HepG2 (cell line): ENCODE data around the gene PIGX. TPM values are rescaled to one million over a fixed set of nuclear protein-coding genes. Genes with fewer than 3 reads are reported as not detected.

ENCODE experiments used
- ATAC-seq: fragments of 200-7000 bp; cut with Tn5 transposase; 3 replicates; pipeline ENCODE4 v1.9.1; 2020; ENCODE audit warnings: mild to moderate bottlenecking, moderate library complexity
- BruUV-seq: library from RNA; stranded (reverse); fragments of 400-500 nt; replicated peaks from 2 replicates; lab custom pipeline; 2021; lab: Mats Ljungman, UMichigan
- CTCF ChIA-PET: fragments of 300-600 bp; formaldehyde crosslinking; extraction: SDS; loops from one replicate; lab custom pipeline; 2021; ENCODE audit warnings: low total read pairs, inconsistent platforms, low intra/inter-chr PET ratio; lab: Yijun Ruan, JAX
- POLR2A ChIA-PET: fragments of 350-600 bp; sonication (Branson Sonifier 250); formaldehyde crosslinking; loops from one replicate; lab custom pipeline; 2020; ENCODE audit warnings: antibody characterized with exemption, inconsistent platforms; lab: Yijun Ruan, JAX
- DNase-seq: peaks from one replicate; pipeline ENCODE4 v3.0.0-alpha.2; 2015; ENCODE audit warnings: low spot score
- FAIRE-seq: peaks from 3 replicates; lab custom pipeline; 2011; peaks lifted over from hg19 to GRCh38; lab: Jason Lieb, UNC
- H2AFZ ChIP-seq: one replicate; pipeline ENCODE4 v1.6.1; 2011; ENCODE audit warnings: low read length, inconsistent platforms
- H3K27ac ChIP-seq: fragments of 300-600 bp; 3 replicates; pipeline ENCODE4 v1.8.0; 2011; ENCODE audit warnings: mixed run types, mild to moderate bottlenecking, mixed read lengths, low read length, inconsistent platforms; ENCODE audit not compliant: insufficient read depth; ENCODE audit errors: extremely low read length
- H3K27me3 ChIP-seq, 2 experiments: fragments of 200-600 bp in 1 of 2; 2 replicates in 1 of 2; 3 replicates in 1 of 2; pipeline versions ENCODE4 v1.6.0 to v1.8.0; 2011; ENCODE audit warnings: low read length in 2 of 2, mild to moderate bottlenecking in 2 of 2, moderate library complexity in 2 of 2, inconsistent platforms in 1 of 2; ENCODE audit not compliant: insufficient read depth in 2 of 2, control insufficient read depth in 1 of 2
- H3K36me3 ChIP-seq, 2 experiments: fragments of 200-600 bp in 1 of 2; replicated peaks in 1 of 2; 2 replicates in 1 of 2; 3 replicates in 1 of 2; pipeline versions ENCODE4 v1.5.1 to v1.8.0; 2011; ENCODE audit warnings: low read length in 2 of 2, inconsistent platforms in 1 of 2; ENCODE audit not compliant: insufficient read depth in 2 of 2, control insufficient read depth in 1 of 2
- H3K4me1 ChIP-seq: 2 replicates; pipeline ENCODE4 v1.5.1; 2012; ENCODE audit warnings: low read length, inconsistent platforms; ENCODE audit not compliant: insufficient read depth
- H3K4me2 ChIP-seq: 2 replicates; pipeline ENCODE4 v1.6.0; 2011; ENCODE audit warnings: low read depth, low read length, inconsistent platforms
- H3K4me3 ChIP-seq, 3 experiments: fragments of 200-600 bp in 1 of 3; sonication (generic), shearing (Covaris generic) in 1 of 3; replicated peaks in 1 of 3; 2 replicates each; pipeline ENCODE4 v1.5.1; 2011 to 2016; ENCODE audit warnings: low read length in 3 of 3, inconsistent platforms in 2 of 3, low read depth in 2 of 3, mild to moderate bottlenecking in 2 of 3, control low read depth in 1 of 3, mixed read lengths in 1 of 3; ENCODE audit not compliant: insufficient read depth in 1 of 3
- H3K79me2 ChIP-seq: one replicate; pipeline ENCODE4 v1.6.1; 2011; ENCODE audit warnings: low read length, inconsistent platforms; ENCODE audit not compliant: insufficient read depth
- H3K9ac ChIP-seq: 2 replicates; pipeline ENCODE4 v1.6.0; 2011; ENCODE audit warnings: mild to moderate bottlenecking, low read depth, low read length, inconsistent platforms; ENCODE audit not compliant: insufficient read depth
- H3K9me3 ChIP-seq: 2 replicates; pipeline ENCODE4 v1.5.1; 2012; ENCODE audit warnings: mild to moderate bottlenecking, low read length
- H4K20me1 ChIP-seq: 2 replicates; pipeline ENCODE4 v1.6.0; 2011; ENCODE audit warnings: inconsistent platforms, mild to moderate bottlenecking, low read length, moderate library complexity; ENCODE audit not compliant: insufficient read depth
- KAT2B ChIP-seq: fragments of 150-350 bp; IDR thresholded peaks from 2 replicates; pipeline ENCODE4 v1.6.1; 2014; ENCODE audit warnings: low read depth, low read length, borderline replicate concordance
- SMC3 ChIP-seq: IDR thresholded peaks from 2 replicates; pipeline ENCODE4 v1.6.1; 2011; ENCODE audit warnings: low read length, improper control_type of control experiment
- ZNF317 ChIP-seq: sonication (generic); formaldehyde crosslinking; IDR thresholded peaks from 2 replicates; pipeline ENCODE4 v1.5.0; 2020; ENCODE audit warnings: mild to moderate bottlenecking, missing genetic modification reagents
- WGBS: methylation state at CpG from one replicate; pipeline ENCODE4 v1.1.6; 2017; ENCODE audit warnings: low lambda C conversion rate; 5-methylcytosine and 5-hydroxymethylcytosine counted together
- in situ Hi-C: cut with HindIII; loops from 2 replicates; pipeline ENCODE4 v1.10.0; 2017; ENCODE audit warnings: low pct_unique_long_range_greater_than_20kb; ENCODE audit not compliant: extremely low pct_ligation_motif_present
- intact Hi-C: fragments of 100-400 bp; cut with micrococcal nuclease; formaldehyde crosslinking; loops from one replicate; pipeline ENCODE4 v1.10.0; 2022; ENCODE audit not compliant: unreplicated experiment
- polyA plus RNA-seq, 8 experiments: library from polyadenylated mRNA; depleted of rRNA in 3 of 8; stranded (reverse) in 7 of 8; unstranded in 1 of 8; fragments of >200 nt; fragmentation: Illumina TruSeq in 4 of 8; extraction: Trizol in 4 of 8; gene quantifications; 2 replicates each; pipeline versions ENCODE4 v1.2.1 to v1.2.3, GENCODE V29; 2011 to 2016; ENCODE audit warnings: low read depth in 4 of 8, missing spikeins in 1 of 8, mixed read lengths in 1 of 8; ENCODE audit not compliant: insufficient read depth in 1 of 8
- total RNA-seq, 5 experiments: library from RNA; depleted of rRNA; stranded (reverse); fragments of >200 nt; fragmentation: Illumina TruSeq; extraction: Trizol; gene quantifications; 2 replicates each; pipeline ENCODE4 v1.2.3, GENCODE V29; 2016; ENCODE audit warnings: low read depth in 1 of 5
- TF ChIP-seq, protein P1 (sequence below): sonication (generic); formaldehyde crosslinking; IDR thresholded peaks from 2 replicates; pipeline ENCODE4 v1.4.0; 2020; ENCODE audit warnings: low read depth, mild to moderate bottlenecking, missing genetic modification reagents
- TF ChIP-seq, protein P2 (sequence below): sonication (generic); formaldehyde crosslinking; IDR thresholded peaks from 2 replicates; pipeline ENCODE4 v1.4.0; 2020; ENCODE audit warnings: missing genetic modification reagents
- TF ChIP-seq, protein P3 (sequence below): IDR thresholded peaks from 2 replicates; pipeline ENCODE4 v1.6.1; 2016; ENCODE audit warnings: mild to moderate bottlenecking

The PIGX gene
- total and polyA plus RNA-seq, 2 of the 13 experiments (the other 11 are each of a cell fraction or from before 2014, with no cell fraction given) = 13.2 to 21.3 TPM

DNA sequence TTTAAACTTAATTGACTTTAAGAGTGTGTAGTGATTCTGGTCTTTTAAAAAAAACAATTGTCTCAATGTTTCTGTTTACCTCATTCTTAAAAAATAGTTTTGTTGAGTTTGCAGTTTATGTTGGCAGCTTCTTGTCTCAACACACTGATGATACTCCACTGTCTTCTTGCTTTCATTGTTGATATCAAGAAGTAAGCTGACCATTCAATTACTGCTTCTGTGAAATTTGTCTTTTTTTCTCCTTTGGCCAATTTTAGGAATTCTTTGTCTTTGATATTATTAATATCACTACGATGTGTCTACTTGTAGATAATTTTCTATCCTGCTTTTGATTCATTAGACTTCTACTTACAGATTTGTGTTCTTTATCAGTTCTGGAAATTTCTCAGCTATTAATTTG, 58.9 kb downstream of the PIGX start:
- no peaks in the 10 kb centered on the region for H3K9me3 ChIP-seq
- in situ Hi-C loops (no loop called here), intact Hi-C loops (no loop called here)
- H3K4me1 ChIP-seq = peaks cover 47% of the 10 kb centered on the region
- H3K79me2 ChIP-seq = peaks cover 88% of the 10 kb centered on the region
- H3K36me3 ChIP-seq = peaks cover 0 to 1% of the 10 kb centered on the region in 2 experiments; a peak in 1 of 5 replicates
- H2AFZ ChIP-seq = no peak overlapping the region
- H3K4me3 ChIP-seq = no peak overlapping the region
- ATAC-seq (no peak), FAIRE-seq (no peak), DNase-seq (no peak)
- TF ChIP-seq ZNF317 = peak; percentile 83
- TF ChIP-seq, protein P1, sequence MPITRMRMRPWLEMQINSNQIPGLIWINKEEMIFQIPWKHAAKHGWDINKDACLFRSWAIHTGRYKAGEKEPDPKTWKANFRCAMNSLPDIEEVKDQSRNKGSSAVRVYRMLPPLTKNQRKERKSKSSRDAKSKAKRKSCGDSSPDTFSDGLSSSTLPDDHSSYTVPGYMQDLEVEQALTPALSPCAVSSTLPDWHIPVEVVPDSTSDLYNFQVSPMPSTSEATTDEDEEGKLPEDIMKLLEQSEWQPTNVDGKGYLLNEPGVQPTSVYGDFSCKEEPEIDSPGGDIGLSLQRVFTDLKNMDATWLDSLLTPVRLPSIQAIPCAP (CRISPR knock-in tag) = no peak
- TF ChIP-seq, protein P2, sequence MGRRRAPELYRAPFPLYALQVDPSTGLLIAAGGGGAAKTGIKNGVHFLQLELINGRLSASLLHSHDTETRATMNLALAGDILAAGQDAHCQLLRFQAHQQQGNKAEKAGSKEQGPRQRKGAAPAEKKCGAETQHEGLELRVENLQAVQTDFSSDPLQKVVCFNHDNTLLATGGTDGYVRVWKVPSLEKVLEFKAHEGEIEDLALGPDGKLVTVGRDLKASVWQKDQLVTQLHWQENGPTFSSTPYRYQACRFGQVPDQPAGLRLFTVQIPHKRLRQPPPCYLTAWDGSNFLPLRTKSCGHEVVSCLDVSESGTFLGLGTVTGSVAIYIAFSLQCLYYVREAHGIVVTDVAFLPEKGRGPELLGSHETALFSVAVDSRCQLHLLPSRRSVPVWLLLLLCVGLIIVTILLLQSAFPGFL (CRISPR knock-in tag) = no peak
- no peak for TF ChIP-seq KAT2B
- no peak for TF ChIP-seq SMC3
- TF ChIP-seq, protein P3, sequence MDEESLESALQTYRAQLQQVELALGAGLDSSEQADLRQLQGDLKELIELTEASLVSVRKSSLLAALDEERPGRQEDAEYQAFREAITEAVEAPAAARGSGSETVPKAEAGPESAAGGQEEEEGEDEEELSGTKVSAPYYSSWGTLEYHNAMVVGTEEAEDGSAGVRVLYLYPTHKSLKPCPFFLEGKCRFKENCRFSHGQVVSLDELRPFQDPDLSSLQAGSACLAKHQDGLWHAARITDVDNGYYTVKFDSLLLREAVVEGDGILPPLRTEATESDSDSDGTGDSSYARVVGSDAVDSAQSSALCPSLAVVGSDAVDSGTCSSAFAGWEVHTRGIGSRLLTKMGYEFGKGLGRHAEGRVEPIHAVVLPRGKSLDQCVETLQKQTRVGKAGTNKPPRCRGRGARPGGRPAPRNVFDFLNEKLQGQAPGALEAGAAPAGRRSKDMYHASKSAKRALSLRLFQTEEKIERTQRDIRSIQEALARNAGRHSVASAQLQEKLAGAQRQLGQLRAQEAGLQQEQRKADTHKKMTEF (CRISPR knock-in tag) = no peak
- ChIA-PET POLR2A (no interaction called here), CTCF (no interaction called here)
- H4K20me1 ChIP-seq = peaks cover 24% of the 10 kb centered on the region; the same call in 1 of the 2 replicates
- H3K27me3 ChIP-seq = no peaks in the 10 kb centered on the region
- no peak overlapping the region for H3K4me2 ChIP-seq
- 98% methylated on average over 1 of the region's 1 CpG for WGBS
- no peak overlapping the region for H3K27ac ChIP-seq
- H3K9ac ChIP-seq = no peak overlapping the region
- no TSS peak for BruUV-seq
